B cell (primary cell): ENCODE measurements around the gene RBBP8NL. TPM values are rescaled to one million over a fixed set of nuclear protein-coding genes. Genes with fewer than 3 reads are reported as not detected.
A peak's percentile ranks its signal among the peaks of the same experiment; 100 is the strongest.

Source experiments
- ATAC-seq: fragments of 200-7000 bp; cut with Tn5 transposase; one replicate; pipeline ENCODE4 v1.10.0; 2021; ENCODE audit warnings: low read depth, mild to moderate bottlenecking, moderate number of reproducible peaks, moderate library complexity
- CTCF ChIA-PET: fragments of 350-600 bp; sonication (Branson Sonifier 250); formaldehyde crosslinking; loops from one replicate; lab custom pipeline; 2021; ENCODE audit warnings: antibody characterized with exemption, inconsistent platforms; lab: Charles Lee
- POLR2A ChIA-PET: fragments of 350-600 bp; sonication (Branson Sonifier 250); formaldehyde crosslinking; loops from one replicate; lab custom pipeline; 2021; ENCODE audit warnings: antibody characterized with exemption; lab: Charles Lee
- DNase-seq: peaks from one replicate; pipeline ENCODE4 v3.0.0; 2013
- H2AFZ ChIP-seq: 2 replicates; pipeline ENCODE4 v1.6.1; 2012; ENCODE audit warnings: mild to moderate bottlenecking, low read depth, low read length; ENCODE audit not compliant: insufficient read depth, poor library complexity, severe bottlenecking
- H3K27ac ChIP-seq, 2 donors: 1 replicate in 1 of 2; 2 replicates in 1 of 2; pipeline ENCODE4 v1.5.1; 2012 to 2013; ENCODE audit warnings: low read length in 2 of 2, mild to moderate bottlenecking in 2 of 2, moderate library complexity in 1 of 2
- H3K27me3 ChIP-seq, 4 experiments: fragments of 200-600 bp in 1 of 4; sonication (generic) in 1 of 4; replicated peaks in 1 of 4; 1 replicate in 2 of 4; 2 replicates in 2 of 4; pipeline versions ENCODE4 v1.6.1 to v1.7.0; 2013 to 2016; ENCODE audit warnings: low read length in 3 of 4, mild to moderate bottlenecking in 2 of 4, mixed read lengths in 1 of 4, moderate library complexity in 1 of 4; ENCODE audit not compliant: insufficient read depth in 4 of 4, control insufficient read depth in 3 of 4; ENCODE audit errors: control extremely low read depth in 1 of 4
- H3K36me3 ChIP-seq, 2 experiments: replicated peaks in 1 of 2; 1 replicate in 1 of 2; 2 replicates in 1 of 2; pipeline versions ENCODE4 v1.6.1 to v1.7.1; 2013; ENCODE audit warnings: low read length in 1 of 2; ENCODE audit not compliant: insufficient read depth in 2 of 2, control insufficient read depth in 1 of 2; ENCODE audit errors: control extremely low read depth in 1 of 2, extremely low read depth in 1 of 2
- H3K4me1 ChIP-seq, 2 donors: fragments of 200-600 bp in 1 of 2; sonication (generic) in 1 of 2; 1 replicate in 1 of 2; 2 replicates in 1 of 2; pipeline versions ENCODE4 v1.5.1 to v1.6.1; 2013 to 2017; ENCODE audit warnings: low read length in 2 of 2; ENCODE audit not compliant: control insufficient read depth in 2 of 2, insufficient read depth in 2 of 2
- H3K4me2 ChIP-seq: replicated peaks from 2 replicates; pipeline ENCODE3; 2012; ENCODE audit warnings: mild to moderate bottlenecking, low read depth, low read length; ENCODE audit not compliant: poor library complexity, severe bottlenecking
- H3K4me3 ChIP-seq, 5 experiments: fragments of 200-600 bp in 1 of 5; sonication (generic) in 1 of 5; 1 replicate in 3 of 5; 2 replicates in 2 of 5; pipeline versions ENCODE4 v1.5.1 to v1.7.0; 2011 to 2016; ENCODE audit warnings: low read length in 4 of 5, mild to moderate bottlenecking in 4 of 5, low read depth in 2 of 5, control low read depth in 1 of 5, moderate library complexity in 1 of 5; ENCODE audit not compliant: insufficient read depth in 1 of 5; ENCODE audit errors: control extremely low read depth in 1 of 5, extremely low read depth in 1 of 5
- H3K79me2 ChIP-seq: fragments of 200-600 bp; sonication (generic); one replicate; pipeline ENCODE4 v1.6.0; 2016; ENCODE audit warnings: low read length; ENCODE audit not compliant: control insufficient read depth, insufficient read depth
- H3K9ac ChIP-seq: fragments of 200-600 bp; sonication (generic); 2 replicates; pipeline ENCODE4 v1.6.1; 2017; ENCODE audit warnings: mild to moderate bottlenecking, low read length, moderate library complexity
- H3K9me3 ChIP-seq, 3 donors: one replicate each; pipeline versions ENCODE4 v1.6.1 to v1.7.1; 2013; ENCODE audit warnings: low read length in 2 of 3; ENCODE audit not compliant: control insufficient read depth in 2 of 3, insufficient read depth in 1 of 3; ENCODE audit errors: control extremely low read depth in 1 of 3
- H4K20me1 ChIP-seq: 2 replicates; pipeline ENCODE4 v1.6.0; 2012; ENCODE audit warnings: mild to moderate bottlenecking, low read length; ENCODE audit not compliant: insufficient read depth, control insufficient read depth, poor library complexity, severe bottlenecking
- H3K27ac Mint-ChIP-seq: one replicate; pipeline ENCODE4 v1.8.0; 2021; ENCODE audit warnings: mixed read lengths
- H3K27me3 Mint-ChIP-seq: one replicate; pipeline ENCODE4 v1.8.0; 2021; ENCODE audit warnings: mixed read lengths
- H3K4me1 Mint-ChIP-seq: one replicate; pipeline ENCODE4 v1.8.0; 2021; ENCODE audit warnings: mixed read lengths
- H3K4me3 Mint-ChIP-seq: one replicate; pipeline ENCODE4 v1.8.0; 2021; ENCODE audit warnings: mixed read lengths
- H3K9me3 Mint-ChIP-seq: one replicate; pipeline ENCODE4 v1.8.0; 2022; ENCODE audit warnings: mixed read lengths; ENCODE audit not compliant: insufficient read depth
- CTCF ChIP-seq: fragments of 200-600 bp; IDR thresholded peaks from one replicate; pipeline ENCODE4 v1.8.0; 2022; ENCODE audit warnings: antibody characterized with exemption, mild to moderate bottlenecking
- EZH2 ChIP-seq: IDR thresholded peaks from 2 replicates; pipeline ENCODE4 v1.6.1; 2012; ENCODE audit warnings: borderline replicate concordance, low read depth, mild to moderate bottlenecking, moderate library complexity, low read length; ENCODE audit not compliant: insufficient read depth, poor library complexity, severe bottlenecking
- WGBS: methylation state at CpG from one replicate; pipeline ENCODE4 v1.1.5; 2013; ENCODE audit warnings: missing lambda C conversion rate; ENCODE audit not compliant: insufficient coverage; 5-methylcytosine and 5-hydroxymethylcytosine counted together
- intact Hi-C: fragments of 100-400 bp; cut with micrococcal nuclease; formaldehyde crosslinking; loops from one replicate; pipeline ENCODE4 v1.10.0; 2022
- polyA plus RNA-seq: library from polyadenylated mRNA; depleted of rRNA; stranded (reverse); fragments of >200 nt; gene quantifications from 2 replicates; pipeline ENCODE4 v1.2.3, GENCODE V29; 2012
- total RNA-seq, 2 donors: library from RNA; stranded (reverse); fragments of 120-200 nt in 1 of 2; gene quantifications; 1 replicate in 1 of 2; 2 replicates in 1 of 2; pipeline versions ENCODE4 v1.2.3 to v1.2.4, GENCODE V29; 2013 to 2022

Gene RBBP8NL
- total and polyA plus RNA-seq, 2 donors (not counting 1 experiment from before 2014, with no cell fraction given), result not detected

DNA sequence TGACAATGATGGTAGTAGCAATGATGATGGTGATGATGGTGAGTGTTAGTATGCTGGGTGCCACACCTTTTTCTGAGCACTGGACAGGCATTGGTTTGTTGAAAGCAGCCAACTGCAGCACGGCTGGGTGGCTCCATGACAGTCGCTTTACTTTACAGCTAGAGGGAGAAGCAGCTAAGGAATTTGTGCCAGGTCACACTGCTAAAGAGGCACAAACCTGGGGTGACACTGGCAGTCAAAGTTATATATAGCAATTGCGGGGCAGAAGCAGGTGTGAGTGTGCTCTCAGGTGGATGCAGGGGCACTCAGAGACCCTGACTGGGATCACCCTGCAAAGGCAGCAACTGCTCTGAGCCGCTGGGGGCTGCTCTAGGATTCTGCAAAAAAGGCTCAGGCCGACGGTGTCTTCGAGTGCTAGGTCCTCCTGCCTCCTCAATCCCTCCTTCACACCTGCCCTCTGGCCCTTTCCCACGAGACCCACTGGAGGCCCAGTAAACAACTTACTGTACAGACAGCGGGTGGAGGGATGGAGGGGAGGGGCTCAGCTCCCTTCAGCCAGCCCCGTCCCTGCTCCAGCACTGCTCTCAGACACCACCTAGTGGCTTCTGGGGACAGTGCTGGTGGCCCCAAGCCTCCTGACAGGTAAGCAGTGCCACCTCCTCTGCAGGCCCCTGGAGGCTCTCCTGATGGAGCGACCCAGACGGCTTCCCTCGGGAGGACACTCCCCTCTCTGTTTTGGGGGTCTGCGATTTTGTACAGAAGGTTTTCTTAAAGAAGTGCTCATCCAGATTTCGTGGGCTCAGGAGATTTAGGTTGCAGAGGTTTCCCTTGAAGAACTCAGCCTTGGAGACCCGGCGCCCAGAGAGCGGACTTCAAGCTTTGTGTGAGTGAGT lies 44.8 kb downstream of the RBBP8NL start:
- H2AFZ ChIP-seq, result no peak overlapping the region
- H3K4me3 Mint-ChIP-seq, result peak overlapping the region; percentile 26
- ChIA-PET POLR2A (interaction anchor here (1.4 kb wide), 1 partner anchor 82 kb away, joined by 3 read pairs; no protein-coding TSS in a partner anchor), CTCF (interaction anchor here (0.6 to 2.6 kb wide), 31 partner anchors 9 to 426 kb away, joined by 3 to 81 read pairs (median 4); partner anchors contain the start of genes ADRM1, LAMA5 and OSBPL2)
- H3K4me1 Mint-ChIP-seq, result peaks cover 32% of the 10 kb centered on the region
- no peaks in the 10 kb centered on the region for H3K36me3 ChIP-seq
- H3K9ac ChIP-seq, result no peak overlapping the region
- WGBS, result 37% methylated on average over 12 of the region's 18 CpGs
- H3K27me3 ChIP-seq, result no peaks in the 10 kb centered on the region
- H3K9me3 Mint-ChIP-seq, result peaks cover 4% of the 10 kb centered on the region
- no peak overlapping the region for H3K4me2 ChIP-seq
- H3K9me3 ChIP-seq, result no peaks in the 10 kb centered on the region
- no peak overlapping the region for H3K27ac ChIP-seq
- H3K4me1 ChIP-seq, result peaks cover 8 to 22% of the 10 kb centered on the region in 2 donors
- intact Hi-C loops, result loop anchor here (1.0 to 10.0 kb wide), 4 partner anchors 80 to 372 kb away; partner anchors contain the start of genes ADRM1, LSM14B and OSBPL2
- H3K4me3 ChIP-seq, result no peak overlapping the region
- TF ChIP-seq CTCF (peak; percentile 93), EZH2 (no peak)
- DNase-seq, result peak; percentile 87
- ATAC-seq, result peak; percentile 82
- H4K20me1 ChIP-seq, result peaks cover 4% of the 10 kb centered on the region
- no peaks in the 10 kb centered on the region for H3K27me3 Mint-ChIP-seq
- H3K27ac Mint-ChIP-seq, result peak overlapping the region; percentile 82
- peaks cover 24% of the 10 kb centered on the region for H3K79me2 ChIP-seq
